H1 (cell line): ENCODE results near the gene FBXO7. TPM values are rescaled to one million over a fixed set of nuclear protein-coding genes. Genes with fewer than 3 reads are reported as not detected.

Source experiments
- CTCF ChIA-PET: fragments of 300-600 bp; sonication (Branson Sonifier 250); formaldehyde crosslinking; loops from one replicate; lab custom pipeline; 2021; ENCODE audit not compliant: partially characterized antibody; lab: Charles Lee
- POLR2A ChIA-PET: fragments of 300-600 bp; sonication (Branson Sonifier 250); formaldehyde crosslinking; loops from one replicate; lab custom pipeline; 2021; ENCODE audit warnings: inconsistent platforms; ENCODE audit not compliant: partially characterized antibody; lab: Charles Lee
- DNase-seq, 2 experiments: peaks; one replicate each; pipeline versions ENCODE4 v3.0.0 to v3.0.0-alpha.2; 2010 to 2022; ENCODE audit warnings: low spot score in 2 of 2, low read depth in 1 of 2, mixed read lengths in 1 of 2
- FAIRE-seq: peaks from 2 replicates; lab custom pipeline; 2011; peaks lifted over from hg19 to GRCh38; lab: Jason Lieb, UNC
- H2AFZ ChIP-seq: 2 replicates; pipeline ENCODE4 v1.8.1; 2012; ENCODE audit warnings: low read length, inconsistent platforms
- H2AK5ac ChIP-seq: 2 replicates; pipeline ENCODE4 v1.6.1; 2013; ENCODE audit warnings: low read depth, low read length
- H2BK120ac ChIP-seq: replicated peaks from 2 replicates; pipeline ENCODE3; 2013; ENCODE audit warnings: low read depth, low read length, inconsistent platforms
- H2BK12ac ChIP-seq: 2 replicates; pipeline ENCODE4 v1.6.1; 2013; ENCODE audit warnings: low read depth, low read length
- H2BK15ac ChIP-seq: 2 replicates; pipeline ENCODE4 v1.6.1; 2013; ENCODE audit warnings: low read length
- H2BK20ac ChIP-seq: 2 replicates; pipeline ENCODE4 v1.6.1; 2013; ENCODE audit warnings: low read length
- H2BK5ac ChIP-seq: 2 replicates; pipeline ENCODE4 v1.6.1; 2013; ENCODE audit warnings: low read depth, low read length
- H3K14ac ChIP-seq: 2 replicates; pipeline ENCODE4 v1.6.1; 2013; ENCODE audit warnings: inconsistent platforms; ENCODE audit not compliant: insufficient read length
- H3K18ac ChIP-seq: 2 replicates; pipeline ENCODE4 v1.6.1; 2013; ENCODE audit warnings: low read length; ENCODE audit errors: extremely low read depth
- H3K23ac ChIP-seq: 2 replicates; pipeline ENCODE4 v1.6.1; 2013; ENCODE audit warnings: inconsistent platforms; ENCODE audit not compliant: insufficient read length
- H3K23me2 ChIP-seq: 2 replicates; pipeline ENCODE4 v1.6.1; 2013; ENCODE audit warnings: low read depth, low read length
- H3K27ac ChIP-seq: 2 replicates; pipeline ENCODE4 v1.6.1; 2011; ENCODE audit warnings: low read depth, low read length, inconsistent platforms
- H3K27me3 ChIP-seq, 4 experiments: replicated peaks in 1 of 4; 1 replicate in 1 of 4; 2 replicates in 3 of 4; pipeline versions ENCODE4 v1.6.1 to v1.8.1; 2011 to 2013; ENCODE audit warnings: low read length in 3 of 4, mild to moderate bottlenecking in 3 of 4, inconsistent platforms in 2 of 4, mixed read lengths in 2 of 4, moderate library complexity in 1 of 4; ENCODE audit not compliant: control insufficient read depth in 3 of 4, insufficient read depth in 3 of 4; ENCODE audit errors: extremely low read depth in 1 of 4
- H3K36me3 ChIP-seq, 4 experiments: 2 replicates each; pipeline versions ENCODE4 v1.6.1 to v1.8.1; 2011 to 2013; ENCODE audit warnings: mild to moderate bottlenecking in 4 of 4, low read length in 3 of 4, moderate library complexity in 2 of 4, control low read depth in 1 of 4, inconsistent platforms in 1 of 4; ENCODE audit not compliant: insufficient read depth in 4 of 4, control insufficient read depth in 2 of 4
- H3K4ac ChIP-seq: replicated peaks from 2 replicates; pipeline ENCODE3; 2013; ENCODE audit warnings: low read length, low read depth, mixed read lengths, inconsistent platforms; ENCODE audit not compliant: insufficient read length
- H3K4me1 ChIP-seq, 4 experiments: replicated peaks in 1 of 4; 1 replicate in 1 of 4; 2 replicates in 3 of 4; pipeline versions ENCODE4 v1.6.1 to v1.8.1; 2011 to 2013; ENCODE audit warnings: low read length in 3 of 4, inconsistent platforms in 2 of 4, mixed read lengths in 1 of 4; ENCODE audit not compliant: insufficient read depth in 4 of 4, control insufficient read depth in 3 of 4
- H3K4me2 ChIP-seq, 2 experiments: 2 replicates each; pipeline versions ENCODE4 v1.6.1 to v1.8.1; 2011 to 2013; ENCODE audit warnings: low read depth in 2 of 2, low read length in 2 of 2, control low read depth in 1 of 2, inconsistent platforms in 1 of 2, mild to moderate bottlenecking in 1 of 2; ENCODE audit not compliant: insufficient read depth in 1 of 2
- H3K4me3 ChIP-seq, 4 experiments: fragments of 200-600, 300-600 bp in 1 of 4; sonication (generic), shearing (Covaris generic), sonication (Bioruptor Twin) in 1 of 4; 2 replicates each; pipeline versions ENCODE4 v1.5.1 to v1.8.1; 2011 to 2016; ENCODE audit warnings: low read length in 4 of 4, low read depth in 3 of 4, control low read depth in 2 of 4, inconsistent platforms in 2 of 4, mild to moderate bottlenecking in 2 of 4, mixed read lengths in 1 of 4, moderate library complexity in 1 of 4; ENCODE audit not compliant: insufficient read depth in 2 of 4; ENCODE audit errors: extremely low read depth in 1 of 4
- H3K56ac ChIP-seq: replicated peaks from 2 replicates; pipeline ENCODE3; 2013; ENCODE audit warnings: low read depth, mild to moderate bottlenecking, mixed read lengths, low read length, inconsistent platforms; ENCODE audit not compliant: insufficient read length
- H3K79me1 ChIP-seq: 2 replicates; pipeline ENCODE4 v1.6.1; 2013; ENCODE audit warnings: low read depth, low read length, control low read depth
- H3K79me2 ChIP-seq, 2 experiments: 2 replicates each; pipeline versions ENCODE4 v1.6.1 to v1.8.1; 2012 to 2013; ENCODE audit warnings: low read length in 2 of 2, mild to moderate bottlenecking in 2 of 2, inconsistent platforms in 1 of 2; ENCODE audit not compliant: insufficient read depth in 2 of 2, control insufficient read depth in 1 of 2
- H3K9ac ChIP-seq, 4 experiments: replicated peaks in 1 of 4; 1 replicate in 1 of 4; 2 replicates in 3 of 4; pipeline versions ENCODE4 v1.6.1 to v1.8.1; 2011 to 2013; ENCODE audit warnings: low read depth in 3 of 4, low read length in 3 of 4, control low read depth in 2 of 4, mild to moderate bottlenecking in 2 of 4, moderate library complexity in 2 of 4, inconsistent platforms in 1 of 4; ENCODE audit errors: extremely low read depth in 1 of 4
- H3K9me3 ChIP-seq, 2 experiments: 2 replicates each; pipeline versions ENCODE4 v1.6.1 to v1.8.1; 2012 to 2013; ENCODE audit warnings: mild to moderate bottlenecking in 2 of 2, moderate library complexity in 2 of 2, control low read depth in 1 of 2, inconsistent platforms in 1 of 2, low read depth in 1 of 2, low read length in 1 of 2, mixed read lengths in 1 of 2; ENCODE audit not compliant: insufficient read depth in 2 of 2
- H4K20me1 ChIP-seq, 2 experiments: replicated peaks in 1 of 2; 2 replicates each; pipeline versions ENCODE3 to v1.8.1; 2011 to 2013; ENCODE audit warnings: inconsistent platforms in 2 of 2, low read length in 2 of 2, mild to moderate bottlenecking in 1 of 2; ENCODE audit not compliant: insufficient read depth in 2 of 2, control insufficient read depth in 1 of 2
- H4K5ac ChIP-seq: 2 replicates; pipeline ENCODE4 v1.6.1; 2013; ENCODE audit warnings: low read length, low read depth, mixed read lengths, inconsistent platforms; ENCODE audit not compliant: insufficient read length
- H4K8ac ChIP-seq: 2 replicates; pipeline ENCODE4 v1.8.0; 2013; ENCODE audit warnings: mild to moderate bottlenecking, moderate library complexity, low read length, inconsistent platforms; ENCODE audit not compliant: insufficient read depth; ENCODE audit errors: extremely low read depth
- H4K91ac ChIP-seq: replicated peaks from 2 replicates; pipeline ENCODE3; 2013; ENCODE audit warnings: low read length, mixed read lengths, inconsistent platforms; ENCODE audit not compliant: insufficient read length
- CREB1 ChIP-seq: IDR thresholded peaks from 2 replicates; pipeline ENCODE4 v1.6.1; 2012; ENCODE audit warnings: inconsistent platforms
- JUND ChIP-seq: IDR thresholded peaks from 2 replicates; pipeline ENCODE4 v1.6.1; 2011; ENCODE audit warnings: mild to moderate bottlenecking, improper control_type of control experiment, low read length
- PHF8 ChIP-seq: fragments of 200-600 bp; sonication (generic); conservative IDR thresholded peaks from 2 replicates; pipeline ENCODE4 v1.7.1; 2012; ENCODE audit warnings: low read depth, mild to moderate bottlenecking, inconsistent platforms, low read length, moderate library complexity
- POLR2AphosphoS5 ChIP-seq: IDR thresholded peaks from 2 replicates; pipeline ENCODE4 v1.6.1; 2011; ENCODE audit warnings: low read depth, low read length
- RXRA ChIP-seq: IDR thresholded peaks from 2 replicates; pipeline ENCODE4 v1.6.1; 2011; ENCODE audit warnings: low read depth, mild to moderate bottlenecking, low read length, moderate library complexity; ENCODE audit not compliant: insufficient read depth
- SP2 ChIP-seq: IDR thresholded peaks from 2 replicates; pipeline ENCODE4 v1.6.1; 2012; ENCODE audit warnings: mild to moderate bottlenecking, low read length, inconsistent platforms
- WGBS, 2 experiments: shearing (Covaris generic) in 1 of 2; methylation state at CpG; one replicate each; pipeline versions ENCODE4 v1.1.6 to v1.1.7; 2013 to 2015; ENCODE audit warnings: low lambda C conversion rate in 2 of 2, mixed read lengths in 2 of 2, inconsistent platforms in 1 of 2, low coverage in 1 of 2, missing lambda C conversion rate in 1 of 2; ENCODE audit not compliant: insufficient replicate concordance in 2 of 2, insufficient coverage in 1 of 2, insufficient read length in 1 of 2; ENCODE audit errors: extremely low coverage in 1 of 2, missing lambda C conversion rate in 1 of 2; 5-methylcytosine and 5-hydroxymethylcytosine counted together
- polyA plus RNA-seq, 7 experiments: library from polyadenylated mRNA; depleted of rRNA in 3 of 7; stranded (reverse) in 5 of 7; unstranded in 2 of 7; fragments of >200 nt in 5 of 7; fragments of 200-250 nt in 2 of 7; gene quantifications; 1 replicate in 5 of 7; 2 replicates in 1 of 7; 4 replicates in 1 of 7; pipeline versions ENCODE4 v1.2.1 to v1.2.3, GENCODE V29; 2011 to 2013; ENCODE audit warnings: missing spikeins in 2 of 7, mixed read lengths in 2 of 7
- total RNA-seq: library from RNA; stranded (reverse); fragmentation: NEBNext Ultra II Directional; extraction: Animal tissue kit (Norgen Biotek cat#: 25700); gene quantifications from 2 replicates; pipeline ENCODE4 v1.2.1, GENCODE V29; 2021
- TF ChIP-seq, protein P1 (sequence below): IDR thresholded peaks from 2 replicates; pipeline ENCODE4 v1.6.1; 2011; ENCODE audit warnings: low read length, improper control_type of control experiment

FBXO7 gene
- total and polyA plus RNA-seq, 2 of the 8 experiments (the other 6 are each of a cell fraction or from before 2014, with no cell fraction given), result 62.7 to 76.1 TPM

DNA sequence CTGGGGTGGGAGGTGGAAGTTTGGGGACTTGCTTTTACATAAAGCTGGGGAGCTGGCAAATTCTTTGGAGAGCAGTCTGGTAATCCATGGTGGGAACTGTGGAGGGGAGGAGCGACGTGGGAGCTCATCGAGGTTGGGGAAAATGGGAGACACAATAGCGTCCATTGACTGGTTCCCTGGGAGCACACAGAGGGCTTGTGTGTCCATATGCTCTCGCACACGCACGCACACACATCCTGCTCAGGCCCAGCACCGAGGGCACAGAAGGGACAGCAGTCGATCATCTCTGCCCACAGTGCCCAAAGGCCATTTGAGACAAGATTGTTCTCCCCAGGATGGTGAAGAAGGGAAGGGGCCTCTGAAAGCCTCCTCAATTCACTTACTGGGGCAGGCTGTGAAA, 53.7 kb downstream of the FBXO7 start:
- WGBS, 2 experiments, result 86% methylated on average over 9 of the region's 9 CpGs; no CpG with 5 or more reads in 1 of the 2 experiments
- Histone ChIP-seq H4K5ac (no peak overlapping the region), H3K56ac (no peak overlapping the region), H3K18ac (no peak overlapping the region), H3K9me3 (no peaks in the 10 kb centered on the region), H3K79me1 (no peaks in the 10 kb centered on the region), H3K36me3 (peaks cover 0 to 2% (median 0%) of the 10 kb centered on the region in 4 experiments; a peak in 3 of 8 replicates), H3K4me1 (no peaks in the 10 kb centered on the region; a peak in 1 of 7 replicates), H4K91ac (no peak overlapping the region), H3K23ac (no peak overlapping the region), H2BK12ac (no peak overlapping the region), H4K20me1 (peaks cover 3 to 5% of the 10 kb centered on the region in 2 experiments), H2BK120ac (no peak overlapping the region), H2AFZ (no peak overlapping the region), H3K4ac (no peak overlapping the region), H3K79me2 (no peaks in the 10 kb centered on the region), H3K27me3 (no peaks in the 10 kb centered on the region), H2BK15ac (no peak overlapping the region), H3K4me2 (no peak overlapping the region), H2BK20ac (no peak overlapping the region), H3K4me3 (no peak overlapping the region), H3K27ac (no peak overlapping the region), H3K14ac (no peak overlapping the region), H4K8ac (no peak overlapping the region), H3K9ac (no peak overlapping the region), H3K23me2 (peaks cover 4% of the 10 kb centered on the region), H2AK5ac (no peak overlapping the region), H2BK5ac (0 out of 2 replicates have a peak overlapping the region, but pooled peaks have one; percentile 37)
- ChIA-PET POLR2A (no interaction called here), CTCF (interaction anchor here (0.6 to 6.6 kb wide), 36 partner anchors 9 to 1499 kb away, joined by 3 to 102 read pairs (median 5); partner anchors contain the start of gene FBXO7)
- no peak for DNase-seq
- no peak for FAIRE-seq
- TF ChIP-seq POLR2AphosphoS5 (no peak), SP2 (no peak), CREB1 (no peak), PHF8 (no peak), RXRA (no peak), JUND (no peak)
- TF ChIP-seq, protein P1, sequence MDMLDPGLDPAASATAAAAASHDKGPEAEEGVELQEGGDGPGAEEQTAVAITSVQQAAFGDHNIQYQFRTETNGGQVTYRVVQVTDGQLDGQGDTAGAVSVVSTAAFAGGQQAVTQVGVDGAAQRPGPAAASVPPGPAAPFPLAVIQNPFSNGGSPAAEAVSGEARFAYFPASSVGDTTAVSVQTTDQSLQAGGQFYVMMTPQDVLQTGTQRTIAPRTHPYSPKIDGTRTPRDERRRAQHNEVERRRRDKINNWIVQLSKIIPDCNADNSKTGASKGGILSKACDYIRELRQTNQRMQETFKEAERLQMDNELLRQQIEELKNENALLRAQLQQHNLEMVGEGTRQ, result no peak
